ENCODE measurements around the gene ASIC5. TPM values are rescaled to one million over a fixed set of nuclear protein-coding genes. Genes with fewer than 3 reads are reported as not detected.

ASIC5 gene
- total RNA-seq, 2 experiments from 2014 or later: not detected

DNA sequence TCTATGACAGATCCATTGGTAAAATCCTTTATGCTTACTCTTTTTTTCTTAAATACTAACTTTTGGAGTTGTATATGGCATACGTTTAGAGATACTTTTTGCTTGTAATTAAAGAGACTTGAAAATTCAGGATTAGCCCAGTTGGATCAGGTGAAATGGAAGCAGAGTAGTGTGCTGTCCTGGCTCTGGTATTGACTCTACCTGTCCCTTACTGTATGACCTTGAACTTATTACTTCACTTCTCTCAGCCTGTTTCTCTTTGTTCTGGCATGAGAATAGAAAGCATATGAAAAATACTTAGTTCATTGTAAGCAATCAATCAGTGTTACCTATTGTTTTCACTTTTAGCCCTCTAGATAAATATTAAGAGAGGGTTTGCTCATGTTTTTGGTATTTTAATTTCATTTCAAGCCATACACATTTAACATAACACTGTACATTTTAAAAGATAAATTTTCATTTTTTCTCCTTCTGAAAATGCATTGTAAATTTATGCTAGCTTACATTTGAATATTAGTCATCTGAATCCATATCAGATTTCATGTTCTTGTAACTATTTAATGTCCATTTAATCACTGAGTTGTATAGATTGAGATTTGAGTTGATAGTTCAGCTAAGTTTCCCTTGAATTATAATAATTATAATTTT is 71.4 kb downstream of the ASIC5 start:
- Mint-ChIP-seq H3K27ac (no peak overlapping the region), H3K36me3 (ENCODE audit: low read depth) (no peaks in the 10 kb centered on the region), H3K27me3 (ENCODE audit: low read depth) (peaks cover 2% of the 10 kb centered on the region), H3K9me3 (ENCODE audit: insufficient read depth) (no peaks in the 10 kb centered on the region), H3K4me3 (no peak overlapping the region), H3K4me1 (ENCODE audit: low read depth) (no peaks in the 10 kb centered on the region)
- ATAC-seq: no peak
- DNase-seq: no peak
- CTCF ChIA-PET: interaction anchor here (1.2 kb wide), 1 partner anchor 159 kb away, joined by 4 read pairs; the partner anchor contains the start of gene CTSO
- POLR2A ChIA-PET: no interaction called here

DNA sequence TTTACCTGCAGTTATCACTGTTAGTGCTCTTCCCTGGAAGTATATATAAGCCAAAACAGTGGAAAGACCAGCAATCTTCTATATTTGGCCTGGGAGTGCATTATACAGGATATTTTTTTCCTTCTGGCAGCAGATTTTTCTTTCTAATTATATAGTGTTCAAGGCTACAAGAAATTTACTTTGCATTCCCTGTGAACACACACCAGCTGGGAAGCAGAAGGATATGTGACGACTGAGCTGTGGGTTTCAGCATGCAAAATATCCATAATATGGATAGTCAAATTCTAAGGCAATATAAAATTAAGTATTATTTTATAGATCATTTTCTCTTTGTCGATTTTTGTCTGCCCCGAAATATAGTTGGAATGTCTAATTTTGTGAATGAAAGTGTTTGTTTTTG is 76.1 kb downstream of the ASIC5 start:
- Mint-ChIP-seq H3K4me3 (no peak overlapping the region), H3K9me3 (ENCODE audit: insufficient read depth) (no peaks in the 10 kb centered on the region), H3K27me3 (ENCODE audit: low read depth) (no peaks in the 10 kb centered on the region), H3K27ac (no peak overlapping the region), H3K4me1 (ENCODE audit: low read depth) (no peaks in the 10 kb centered on the region), H3K36me3 (ENCODE audit: low read depth) (no peaks in the 10 kb centered on the region)
- DNase-seq (no peak), ATAC-seq (no peak)
- ChIA-PET POLR2A (no interaction called here), CTCF (interaction anchor here (1.1 to 1.8 kb wide), 2 partner anchors 31 to 261 kb away, joined by 3 to 6 read pairs; partner anchors contain the start of gene GUCY1B1)

DNA sequence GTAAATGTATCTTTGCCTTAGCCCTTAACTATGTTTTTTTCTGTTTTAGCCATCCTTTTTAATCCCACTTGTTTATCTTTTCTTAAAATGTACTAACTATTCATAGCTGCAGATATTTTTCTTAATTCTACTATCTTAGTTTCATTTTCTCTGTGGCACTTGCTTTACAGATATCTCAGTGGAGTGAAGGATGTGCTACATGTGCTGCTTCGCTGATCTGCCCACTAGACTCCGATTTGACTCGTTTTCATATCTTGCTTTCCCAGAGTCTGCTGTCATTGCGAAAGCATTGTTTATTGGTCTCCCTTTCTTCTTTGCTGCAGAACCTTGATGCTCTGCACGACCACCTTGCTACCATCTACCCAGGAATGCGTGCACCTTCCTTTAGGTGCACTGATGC is 76.7 kb downstream of the ASIC5 start:
- no peak for ATAC-seq
- Mint-ChIP-seq H3K4me3 (no peak overlapping the region), H3K9me3 (ENCODE audit: insufficient read depth) (no peaks in the 10 kb centered on the region), H3K27me3 (ENCODE audit: low read depth) (no peaks in the 10 kb centered on the region), H3K4me1 (ENCODE audit: low read depth) (no peaks in the 10 kb centered on the region), H3K36me3 (ENCODE audit: low read depth) (no peaks in the 10 kb centered on the region), H3K27ac (no peak overlapping the region)
- DNase-seq: no peak
- ChIA-PET POLR2A (no interaction called here), CTCF (interaction anchor here (1.1 to 1.8 kb wide), 2 partner anchors 31 to 261 kb away, joined by 3 to 6 read pairs; partner anchors contain the start of gene GUCY1B1)

GRCh38 chr4:155787113-155787710 is 78.9 kb downstream of the ASIC5 start:
- Mint-ChIP-seq H3K36me3 (ENCODE audit: low read depth) (no peaks in the 10 kb centered on the region), H3K4me3 (no peak overlapping the region), H3K27me3 (ENCODE audit: low read depth) (no peaks in the 10 kb centered on the region), H3K9me3 (ENCODE audit: insufficient read depth) (no peaks in the 10 kb centered on the region), H3K27ac (no peak overlapping the region), H3K4me1 (ENCODE audit: low read depth) (no peaks in the 10 kb centered on the region)
- ATAC-seq (peak; percentile 76), DNase-seq (peak; percentile 31)
- POLR2A ChIA-PET: no interaction called here
- CTCF ChIA-PET: interaction anchor here (0.7 to 1.7 kb wide), 20 partner anchors 9 to 980 kb away, joined by 3 to 10 read pairs (median 4); no protein-coding TSS in a partner anchor

- CTCF ChIA-PET: no interaction called here
- Mint-ChIP-seq H3K4me3 (no peak overlapping the region), H3K27me3 (ENCODE audit: low read depth) (no peaks in the 10 kb centered on the region), H3K4me1 (ENCODE audit: low read depth) (no peaks in the 10 kb centered on the region), H3K27ac (no peak overlapping the region), H3K9me3 (ENCODE audit: insufficient read depth) (no peaks in the 10 kb centered on the region), H3K36me3 (ENCODE audit: low read depth) (no peaks in the 10 kb centered on the region)
- POLR2A ChIA-PET: no interaction called here
- DNase-seq (no peak), ATAC-seq (no peak)
Measured at GRCh38 chr4:155785828-155786227, 80.2 kb downstream of the ASIC5 start.

GRCh38 chr4:155784637-155785036 is 81.4 kb downstream of the ASIC5 start:
- DNase-seq (no peak), ATAC-seq (no peak)
- ChIA-PET POLR2A (no interaction called here), CTCF (no interaction called here)
- no peak overlapping the region for H3K27ac Mint-ChIP-seq
- H3K36me3 Mint-ChIP-seq (ENCODE audit: low read depth): no peaks in the 10 kb centered on the region
- no peak overlapping the region for H3K4me3 Mint-ChIP-seq
- H3K27me3 Mint-ChIP-seq (ENCODE audit: low read depth): no peaks in the 10 kb centered on the region
- H3K9me3 Mint-ChIP-seq (ENCODE audit: insufficient read depth): no peaks in the 10 kb centered on the region
- no peaks in the 10 kb centered on the region for H3K4me1 Mint-ChIP-seq (ENCODE audit: low read depth)

DNA sequence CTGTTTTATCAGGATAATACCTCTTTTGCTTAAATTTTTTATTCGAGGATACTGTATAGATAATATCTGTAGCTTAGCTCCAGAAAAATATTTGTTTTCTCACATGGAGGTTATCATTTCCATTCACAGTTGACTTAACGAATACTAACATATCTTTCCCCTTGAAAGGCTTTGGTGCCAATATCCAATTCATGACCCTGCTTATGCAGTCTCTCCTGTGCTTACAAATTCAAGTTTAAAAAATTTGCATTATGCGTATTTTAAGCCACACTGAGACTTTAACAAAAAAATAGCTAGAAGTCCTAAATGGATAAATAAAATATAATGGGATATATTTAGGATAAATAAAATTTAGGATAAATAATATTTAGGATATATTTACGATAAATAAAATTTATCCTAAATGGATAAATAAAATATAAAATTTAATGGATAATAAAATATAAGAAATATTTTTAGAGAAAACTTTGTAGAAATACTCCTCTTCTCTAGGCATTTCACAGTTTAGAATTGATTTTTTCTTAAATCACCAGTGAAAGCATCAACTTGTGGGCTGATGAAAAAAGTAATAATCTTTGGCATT is 84.7 kb downstream of the ASIC5 start:
- ATAC-seq (no peak), DNase-seq (no peak)
- Mint-ChIP-seq H3K4me1 (ENCODE audit: low read depth) (no peaks in the 10 kb centered on the region), H3K27me3 (ENCODE audit: low read depth) (no peaks in the 10 kb centered on the region), H3K27ac (no peak overlapping the region), H3K36me3 (ENCODE audit: low read depth) (no peaks in the 10 kb centered on the region), H3K9me3 (ENCODE audit: insufficient read depth) (no peaks in the 10 kb centered on the region), H3K4me3 (no peak overlapping the region)
- CTCF ChIA-PET: no interaction called here
- POLR2A ChIA-PET: no interaction called here

DNA sequence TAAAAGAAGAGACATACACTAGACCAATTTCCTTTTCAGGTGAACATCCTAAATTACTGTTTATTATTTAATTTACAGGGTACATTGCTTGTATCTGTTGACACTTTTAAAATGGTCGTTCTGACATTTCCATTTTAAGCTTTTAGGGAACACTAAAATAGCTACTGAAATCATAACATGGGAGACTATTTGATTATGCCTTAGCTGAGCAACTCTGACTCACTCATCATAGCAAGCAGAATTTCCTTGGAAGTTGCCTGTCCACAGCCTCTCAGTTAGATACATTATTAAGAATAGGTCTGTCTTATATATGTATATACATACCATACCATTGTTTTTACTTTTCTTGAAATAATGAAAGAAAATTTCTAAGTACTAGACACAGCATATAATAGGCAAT is 85.3 kb downstream of the ASIC5 start:
- CTCF ChIA-PET: no interaction called here

More for the DNA sequence above, 85.3 kb downstream of the ASIC5 start:
- Mint-ChIP-seq H3K9me3 (ENCODE audit: insufficient read depth) (no peaks in the 10 kb centered on the region), H3K4me1 (ENCODE audit: low read depth) (no peaks in the 10 kb centered on the region), H3K36me3 (ENCODE audit: low read depth) (no peaks in the 10 kb centered on the region), H3K27ac (no peak overlapping the region), H3K4me3 (no peak overlapping the region), H3K27me3 (ENCODE audit: low read depth) (no peaks in the 10 kb centered on the region)
- no peak for ATAC-seq
- POLR2A ChIA-PET: no interaction called here
- no peak for DNase-seq

Other genes with a start within 250 kb of the ASIC5 start
- under 1 TPM; 0.21 to 0.24 TPM for gene GUCY1A1, start 199.4 kb downstream of the ASIC5 start, total RNA-seq
- under 1 TPM; 0.10 to 0.26 TPM for gene GUCY1B1, start 107.3 kb downstream of the ASIC5 start, total RNA-seq
- gene TDO2, start 37.4 kb upstream of the ASIC5 start, total RNA-seq: not detected
- gene CTSO, start 87.6 kb upstream of the ASIC5 start, total RNA-seq: 1 to 10 TPM; 2.3 to 2.4 TPM